ENCODE data around the gene TAOK3. TPM values are rescaled to one million over a fixed set of nuclear protein-coding genes. Genes with fewer than 3 reads are reported as not detected.

TAOK3 gene
- total RNA-seq, 1 experiment from 2014 or later: 24.1 TPM

GRCh38 chr12:118212606-118213005 lies 160.1 kb downstream of the TAOK3 start:
- DNase-seq (ENCODE audit: low spot score): no peak

- DNase-seq (ENCODE audit: low spot score): no peak
Measured at GRCh38 chr12:118206107-118206412, 166.6 kb downstream of the TAOK3 start.

- no peak for DNase-seq (ENCODE audit: low spot score)
Measured at GRCh38 chr12:118193958-118194357, 178.7 kb downstream of the TAOK3 start.

GRCh38 chr12:118193477-118193876 lies 179.2 kb downstream of the TAOK3 start:
- no peak for DNase-seq (ENCODE audit: low spot score)

GRCh38 chr12:118190266-118190665 lies 182.4 kb downstream of the TAOK3 start:
- no peak for DNase-seq (ENCODE audit: low spot score)

GRCh38 chr12:118189741-118190191 lies 182.9 kb downstream of the TAOK3 start:
- no peak for DNase-seq (ENCODE audit: low spot score)

GRCh38 chr12:118188690-118189371 lies 183.9 kb downstream of the TAOK3 start:
- DNase-seq (ENCODE audit: low spot score): no peak

GRCh38 chr12:118187751-118188435 lies 184.8 kb downstream of the TAOK3 start:
- no peak for DNase-seq (ENCODE audit: low spot score)

GRCh38 chr12:118185602-118186397 lies 186.9 kb downstream of the TAOK3 start:
- DNase-seq (ENCODE audit: low spot score): no peak

GRCh38 chr12:118183711-118184110 lies 189.0 kb downstream of the TAOK3 start:
- DNase-seq (ENCODE audit: low spot score): no peak

- no peak for DNase-seq (ENCODE audit: low spot score)
Measured at GRCh38 chr12:118183155-118183554, 189.6 kb downstream of the TAOK3 start.

- DNase-seq (ENCODE audit: low spot score): no peak
Measured at GRCh38 chr12:118175823-118176447, 196.8 kb downstream of the TAOK3 start.

- DNase-seq (ENCODE audit: low spot score): no peak
Measured at GRCh38 chr12:118166946-118167345, 205.8 kb downstream of the TAOK3 start.

- DNase-seq (ENCODE audit: low spot score): peak; percentile 14
Measured at GRCh38 chr12:118164798-118165486, 207.8 kb downstream of the TAOK3 start.

- DNase-seq (ENCODE audit: low spot score): no peak
Measured at GRCh38 chr12:118160536-118160935, 212.2 kb downstream of the TAOK3 start.

- no peak for DNase-seq (ENCODE audit: low spot score)
Measured at GRCh38 chr12:118151755-118152154, 221.0 kb downstream of the TAOK3 start.

GRCh38 chr12:118150625-118151024 lies 222.1 kb downstream of the TAOK3 start:
- DNase-seq (ENCODE audit: low spot score): no peak

- no peak for DNase-seq (ENCODE audit: low spot score)
Measured at GRCh38 chr12:118148287-118148686, 224.4 kb downstream of the TAOK3 start.

GRCh38 chr12:118145798-118146156 lies 226.9 kb downstream of the TAOK3 start:
- no peak for DNase-seq (ENCODE audit: low spot score)

- no peak for DNase-seq (ENCODE audit: low spot score)
Measured at GRCh38 chr12:118145113-118145797, 227.5 kb downstream of the TAOK3 start.

- no peak for DNase-seq (ENCODE audit: low spot score)
Measured at GRCh38 chr12:118144499-118144898, 228.2 kb downstream of the TAOK3 start.
